DMS153 (cell line): ENCODE measurements around the gene KCNQ1OT1.

Experiments used
- DNase-seq: peaks from one replicate; lab custom pipeline; 2025; lab: John Stamatoyannopoulos, UW

Gene KCNQ1OT1

GRCh38 chr11:2701898-2702434, 2.2 kb upstream of the KCNQ1OT1 start:
- DNase-seq = no peak

- DNase-seq = no peak
Observed at GRCh38 chr11:2701230-2701629, 1.4 kb upstream of the KCNQ1OT1 start.

DNA sequence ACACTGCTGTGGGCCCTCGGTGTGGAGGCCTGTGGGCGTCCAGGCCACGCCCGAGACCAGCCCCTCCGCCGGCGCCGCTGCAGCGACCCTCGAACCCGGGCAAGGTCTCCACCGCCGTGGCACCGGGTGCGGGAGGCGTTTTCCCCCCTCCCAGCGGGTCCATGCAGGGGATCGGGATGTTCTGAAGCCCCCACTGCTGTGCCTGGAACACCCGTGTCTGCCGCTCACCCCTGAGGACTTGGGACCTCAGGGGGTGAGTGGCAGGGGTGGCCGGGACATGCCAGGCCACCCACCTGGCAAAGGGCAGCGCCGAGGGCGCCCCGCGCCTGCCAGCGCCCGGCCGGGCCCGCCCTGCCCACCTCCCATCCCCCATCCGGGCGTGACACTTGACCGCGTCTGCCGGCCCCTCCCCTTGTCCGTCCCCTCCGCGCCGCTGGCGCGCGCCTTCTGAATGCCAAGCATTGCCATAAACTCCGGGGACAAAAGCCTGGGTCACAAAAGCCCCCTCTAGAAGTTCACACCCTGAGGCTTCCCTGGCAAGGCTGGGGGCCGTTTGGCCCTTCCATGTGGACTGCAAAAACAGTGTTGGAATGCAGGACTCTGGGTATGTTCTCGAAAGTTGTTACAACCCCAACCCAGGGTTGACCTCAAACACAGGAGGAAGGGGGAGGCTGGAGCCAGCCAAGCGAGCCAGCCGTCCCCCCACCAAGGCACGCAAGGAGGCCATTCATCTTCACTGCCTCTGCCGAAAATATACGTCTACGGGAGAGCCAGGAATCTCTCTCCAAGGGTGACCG, 819 bp upstream of the KCNQ1OT1 start:
- DNase-seq = peak; percentile 5

- no peak for DNase-seq
Observed at GRCh38 chr11:2699185-2699530, 636 bp downstream of the KCNQ1OT1 start.

- DNase-seq = no peak
Observed at GRCh38 chr11:2698386-2699184, 1.2 kb downstream of the KCNQ1OT1 start.

DNA sequence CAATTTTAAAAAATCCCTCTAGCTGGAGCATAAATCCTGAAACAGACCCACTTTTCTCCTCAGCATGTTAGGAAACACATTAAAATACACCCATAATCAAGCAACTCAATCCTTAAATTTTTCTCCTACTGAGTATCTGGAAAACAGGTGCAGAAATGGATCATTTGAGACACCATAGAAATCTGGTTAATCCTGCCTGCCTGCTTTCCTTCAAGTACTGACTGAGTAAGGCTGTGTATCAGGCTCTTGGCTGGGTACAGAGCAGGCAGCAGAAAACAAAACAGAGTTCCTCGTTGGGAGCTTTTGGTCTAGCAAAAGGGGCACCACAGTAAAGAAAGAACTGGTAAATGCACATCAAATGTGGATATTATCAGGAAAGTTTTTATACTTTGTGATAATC, 1.9 kb downstream of the KCNQ1OT1 start:
- DNase-seq = no peak

DNA sequence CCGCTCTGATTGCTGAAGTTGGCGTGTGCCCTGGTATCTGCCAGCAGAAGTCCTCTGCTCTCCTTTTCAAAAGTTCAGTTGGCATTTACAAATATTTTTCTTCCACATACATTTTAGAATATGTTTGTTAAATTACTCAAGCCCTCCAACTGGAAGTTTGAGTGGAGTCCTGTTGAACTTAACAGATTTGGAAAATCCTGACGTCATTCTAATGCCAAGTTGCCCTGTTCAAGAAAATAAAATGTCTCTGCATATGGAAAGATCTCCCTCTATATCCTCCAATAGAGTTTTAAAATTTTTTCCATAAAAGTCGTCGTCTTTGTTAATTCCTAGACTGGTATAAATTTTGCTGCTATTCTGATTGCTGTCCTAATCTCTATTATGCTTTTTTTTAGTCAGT, 3.3 kb downstream of the KCNQ1OT1 start:
- DNase-seq = no peak

DNA sequence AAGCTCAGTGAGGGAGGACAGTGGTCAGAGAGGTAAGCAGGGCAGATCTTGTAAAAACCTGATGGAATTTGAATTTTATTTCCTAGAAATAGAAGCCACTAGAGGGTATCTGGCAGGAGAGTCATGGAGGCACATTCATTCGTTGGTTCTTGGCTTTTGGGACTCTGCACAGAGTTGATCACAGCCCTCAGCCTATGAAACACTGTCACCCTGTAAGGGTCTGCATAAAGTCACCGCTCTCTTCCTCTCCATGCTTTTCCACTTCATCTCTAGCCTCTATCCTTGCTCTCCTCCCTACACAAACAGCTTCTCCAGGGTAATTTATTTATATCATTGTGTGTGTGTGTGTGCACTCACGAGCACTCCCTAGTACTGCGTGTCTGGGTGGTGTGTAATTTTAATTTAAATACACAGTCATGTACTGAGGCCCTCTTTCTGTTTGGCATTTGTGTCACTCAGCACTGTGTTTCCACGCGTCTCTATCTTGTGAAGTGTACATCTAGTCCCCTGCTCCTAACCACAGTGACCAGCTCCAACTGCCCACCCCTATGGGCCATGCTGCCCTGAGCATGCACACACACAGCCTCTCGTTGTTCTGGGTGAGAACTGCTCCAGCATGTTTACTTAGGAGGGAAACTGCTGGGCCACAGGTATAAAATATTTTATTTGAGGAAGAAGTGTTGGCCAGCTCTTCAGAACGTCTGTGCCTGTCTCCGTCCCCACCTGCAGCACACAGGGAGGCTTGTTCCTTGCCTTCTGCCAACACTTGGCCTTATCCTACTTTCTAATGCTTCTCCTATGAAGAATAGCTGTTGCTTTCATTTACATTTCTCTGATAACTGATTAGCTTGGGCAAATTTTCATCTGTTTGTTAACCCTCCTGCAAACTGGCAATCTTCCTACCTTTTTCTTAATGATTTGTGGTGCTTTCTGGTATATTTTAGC, 4.5 kb downstream of the KCNQ1OT1 start:
- DNase-seq = no peak

DNA sequence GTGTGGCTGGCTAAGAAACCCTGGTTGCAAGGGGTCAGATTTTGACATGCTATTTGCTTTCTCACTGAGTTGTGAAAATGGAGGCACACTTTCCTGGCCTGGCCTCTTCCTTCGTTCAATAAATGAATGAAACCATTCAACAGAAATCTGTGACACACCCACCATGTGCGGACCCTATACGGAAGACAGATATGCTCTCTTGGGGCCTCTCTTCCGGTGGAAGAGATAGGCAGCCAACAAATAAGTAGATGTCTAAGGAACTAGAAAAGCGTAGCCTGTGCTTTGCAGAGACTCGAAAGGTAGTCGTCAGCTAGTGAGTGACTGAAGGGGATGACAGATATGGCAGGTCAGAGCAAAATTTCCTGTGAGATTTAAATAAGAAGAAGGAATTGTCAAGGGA, 5.3 kb downstream of the KCNQ1OT1 start:
- DNase-seq = no peak

- DNase-seq = no peak
Observed at GRCh38 chr11:2693271-2694261, 6.2 kb downstream of the KCNQ1OT1 start.

DNA sequence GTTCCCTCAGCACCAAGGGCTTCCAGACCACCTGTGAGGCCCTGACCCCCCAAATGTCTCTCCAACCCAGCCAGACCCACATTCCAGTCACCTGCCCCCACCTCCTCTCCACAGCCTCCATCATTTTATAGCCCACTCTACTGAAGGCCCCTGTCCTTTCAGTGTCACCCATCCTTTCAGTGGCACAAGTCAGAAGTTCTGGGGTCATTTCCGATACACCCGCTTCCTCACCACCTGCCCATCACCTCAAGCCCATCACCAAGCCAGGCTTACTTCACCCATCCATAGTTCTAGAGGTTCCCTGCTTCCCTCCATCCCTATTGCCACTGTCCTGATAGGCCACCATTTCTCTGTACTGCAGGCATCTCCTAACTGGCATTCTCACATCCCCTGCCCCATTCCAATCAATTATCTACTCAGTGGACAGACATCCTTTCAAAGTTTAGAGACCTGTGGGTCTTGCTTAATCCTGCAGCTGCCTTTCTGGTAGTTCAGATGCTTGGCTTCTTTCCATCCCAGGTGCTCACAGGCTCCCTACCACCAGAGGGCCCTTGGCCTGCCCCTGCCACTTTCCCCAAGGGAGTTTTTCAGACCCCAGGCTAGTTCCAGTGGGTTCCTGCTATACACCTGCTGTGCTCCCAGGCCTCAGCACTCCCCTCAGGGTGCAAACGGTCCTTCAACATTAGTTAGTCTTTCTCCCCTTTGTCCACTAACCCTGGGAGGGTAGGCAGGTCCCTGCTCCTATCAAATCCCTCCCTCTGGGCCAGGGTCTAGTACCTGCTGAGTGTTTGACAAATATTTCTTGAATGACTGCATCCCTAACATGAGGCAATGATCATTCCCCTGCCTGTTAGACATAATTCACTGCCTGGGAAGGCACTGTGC, 7.6 kb downstream of the KCNQ1OT1 start:
- peak; percentile 34 for DNase-seq

DNA sequence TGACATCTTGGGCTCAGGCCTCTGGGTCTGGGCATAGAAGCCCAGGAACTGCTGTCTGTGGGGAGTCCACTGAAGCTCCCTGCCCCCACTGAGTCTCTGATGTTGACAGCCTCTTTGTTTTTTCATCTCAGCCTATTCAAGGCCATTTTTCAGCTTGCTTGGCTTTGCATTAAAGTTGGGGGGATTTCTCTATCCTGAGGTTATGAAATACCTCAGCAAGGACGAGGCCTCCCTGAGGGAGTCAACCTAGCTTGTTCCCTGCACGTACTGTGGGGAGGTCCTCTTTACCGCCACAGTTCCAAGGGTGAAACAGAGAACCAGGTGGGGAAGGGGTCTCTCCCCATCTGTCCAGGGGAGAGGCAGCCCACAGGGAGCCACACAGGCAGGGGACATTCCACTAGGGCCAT, 8.4 kb downstream of the KCNQ1OT1 start:
- DNase-seq = no peak

- DNase-seq = no peak
Observed at GRCh38 chr11:2690596-2691354, 9.0 kb downstream of the KCNQ1OT1 start.

GRCh38 chr11:2689651-2690575, 9.9 kb downstream of the KCNQ1OT1 start:
- DNase-seq = no peak

GRCh38 chr11:2688381-2689231, 11.2 kb downstream of the KCNQ1OT1 start:
- DNase-seq = no peak

- no peak for DNase-seq
Observed at GRCh38 chr11:2687782-2688191, 12.0 kb downstream of the KCNQ1OT1 start.

GRCh38 chr11:2687223-2687530, 12.6 kb downstream of the KCNQ1OT1 start:
- DNase-seq = no peak
